NT2/D1 (cell line): Measurements from ENCODE around the gene FBXO36.

Experiments
- SUZ12 ChIP-seq: IDR thresholded peaks from 2 replicates; pipeline ENCODE4 v1.6.1; 2011; ENCODE audit not compliant: insufficient read length, insufficient read depth; ENCODE audit errors: extremely low read depth
- YY1 ChIP-seq: IDR thresholded peaks from 2 replicates; pipeline ENCODE4 v1.6.1; 2011; ENCODE audit not compliant: insufficient read length, insufficient read depth
- ZNF274 ChIP-seq: IDR thresholded peaks from 2 replicates; pipeline ENCODE4 v1.6.1; 2011; ENCODE audit warnings: mild to moderate bottlenecking, low read depth, low read length

GRCh38 chr2:229969921-229970320 is 47.6 kb downstream of the FBXO36 start:
- TF ChIP-seq ZNF274 (no peak), YY1 (no peak), SUZ12 (no peak)
